IPS-15b (cell line): ENCODE measurements around the gene EFCAB12.

Source experiments
- H3K27me3 ChIP-seq: one replicate; pipeline ENCODE4 v1.6.1; 2013; ENCODE audit warnings: low read length; ENCODE audit not compliant: control insufficient read depth, insufficient read depth
- H3K36me3 ChIP-seq: one replicate; pipeline ENCODE4 v1.6.1; 2013; ENCODE audit warnings: low read length; ENCODE audit not compliant: control insufficient read depth, insufficient read depth
- H3K4me1 ChIP-seq: one replicate; pipeline ENCODE4 v1.6.1; 2013; ENCODE audit warnings: mild to moderate bottlenecking, low read length; ENCODE audit not compliant: control insufficient read depth, insufficient read depth
- H3K4me3 ChIP-seq: one replicate; pipeline ENCODE4 v1.5.1; 2013; ENCODE audit warnings: low read depth, low read length
- H3K9ac ChIP-seq: one replicate; pipeline ENCODE4 v1.6.1; 2013; ENCODE audit warnings: low read depth, mild to moderate bottlenecking, low read length
- H3K9me3 ChIP-seq: one replicate; pipeline ENCODE4 v1.6.1; 2013; ENCODE audit warnings: mild to moderate bottlenecking, low read length; ENCODE audit not compliant: control insufficient read depth, insufficient read depth

Gene EFCAB12

DNA sequence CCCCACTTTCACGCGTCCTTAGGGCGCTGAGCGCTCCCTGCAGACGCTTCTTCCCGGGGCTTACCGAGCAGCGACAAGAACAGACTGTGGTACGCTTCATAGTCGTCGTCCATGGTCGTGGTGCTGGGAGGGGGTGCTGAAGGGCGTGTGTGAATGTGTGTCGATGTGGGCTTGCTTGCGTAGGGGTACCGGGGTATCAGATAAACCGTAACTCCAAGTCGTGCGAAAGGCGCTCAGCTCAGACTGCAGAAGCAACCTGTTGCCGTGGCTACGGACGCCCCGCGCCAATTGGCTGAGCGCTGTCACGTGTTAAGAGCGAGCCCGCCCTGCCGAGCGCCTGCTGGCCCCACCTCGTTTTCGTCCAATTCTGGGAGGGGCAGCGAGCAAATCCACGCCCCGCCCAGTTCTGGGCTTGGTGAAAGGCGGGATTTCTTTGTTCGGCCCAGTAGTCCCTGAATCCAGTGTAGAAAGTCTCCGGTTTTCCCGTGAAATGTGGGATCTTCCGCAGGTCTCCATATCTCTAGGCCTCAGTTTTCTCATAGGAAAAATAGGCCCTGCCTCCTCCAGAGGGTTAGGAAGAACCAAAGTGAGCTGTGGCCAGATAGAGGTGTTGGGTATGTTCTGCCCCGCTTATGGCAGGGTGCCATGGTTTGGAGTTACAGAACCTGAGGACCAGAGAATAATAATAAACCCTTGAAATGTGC is at the start of gene EFCAB12:
TSS of gene EFCAB12 (minus strand) at position 261 of the 704 bp plus-strand sequence. CDS start at position 113, 148 bp downstream.
- peak within 1 kb of the TSS; percentile 66 for H3K9ac ChIP-seq
- H3K4me3 ChIP-seq, result peak within 1 kb of the TSS; percentile 90
- peaks cover 16% of the 10 kb centered on the region for H3K36me3 ChIP-seq
- peaks cover 13% of the 10 kb centered on the region for H3K27me3 ChIP-seq
- peaks cover 26% of the 10 kb centered on the region for H3K4me1 ChIP-seq
- H3K9me3 ChIP-seq, result no peaks in the 10 kb centered on the region

DNA sequence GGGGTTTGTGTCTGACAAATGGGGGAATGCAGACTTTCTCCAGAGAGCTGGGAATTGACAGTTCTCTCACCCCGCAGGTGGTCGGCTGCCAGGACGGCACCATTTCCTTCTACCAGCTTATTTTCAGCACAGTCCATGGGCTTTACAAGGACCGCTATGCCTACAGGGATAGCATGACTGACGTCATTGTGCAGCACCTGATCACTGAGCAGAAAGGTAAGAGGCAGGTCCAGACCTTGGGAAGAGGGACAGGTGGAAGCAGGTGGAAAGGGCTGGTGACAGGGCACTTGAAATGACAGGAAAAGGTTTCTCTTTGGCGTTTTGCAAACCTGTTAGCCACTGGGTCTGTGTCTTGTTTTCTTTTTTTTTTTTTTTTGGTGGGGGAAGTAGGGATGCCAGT is 48.1 kb upstream of the EFCAB12 start:
- Histone ChIP-seq H3K36me3 (peaks cover 18% of the 10 kb centered on the region), H3K27me3 (no peaks in the 10 kb centered on the region)

DNA sequence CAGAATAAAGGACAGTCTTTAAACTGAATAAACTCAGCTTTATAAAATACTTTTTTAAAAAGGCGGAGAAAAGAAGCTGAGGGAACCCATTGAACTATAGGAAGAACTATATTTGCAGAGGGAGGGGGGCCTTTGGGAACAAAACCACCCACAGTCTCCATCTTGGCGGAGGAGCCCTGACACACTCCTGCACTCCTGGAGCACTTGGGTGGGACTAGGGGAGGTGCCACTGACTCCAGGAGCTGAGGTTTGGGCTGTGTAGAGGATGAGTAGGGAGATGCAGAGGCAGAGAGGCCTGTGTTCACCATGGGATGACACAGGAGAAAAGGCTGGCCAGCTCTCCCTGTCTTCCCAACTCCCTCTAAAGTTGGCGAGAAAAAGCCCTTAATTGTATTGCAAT is 47.4 kb upstream of the EFCAB12 start:
- no peaks in the 10 kb centered on the region for H3K9me3 ChIP-seq
- H3K4me3 ChIP-seq, result no peak overlapping the region
- peaks cover 18% of the 10 kb centered on the region for H3K36me3 ChIP-seq
- H3K4me1 ChIP-seq, result no peaks in the 10 kb centered on the region
- H3K27me3 ChIP-seq, result no peaks in the 10 kb centered on the region
- no peak overlapping the region for H3K9ac ChIP-seq

More for the DNA sequence above, 48.1 kb upstream of the EFCAB12 start:
- no peaks in the 10 kb centered on the region for H3K4me1 ChIP-seq
- H3K9me3 ChIP-seq, result no peaks in the 10 kb centered on the region
- H3K4me3 ChIP-seq, result no peak overlapping the region
- no peak overlapping the region for H3K9ac ChIP-seq

DNA sequence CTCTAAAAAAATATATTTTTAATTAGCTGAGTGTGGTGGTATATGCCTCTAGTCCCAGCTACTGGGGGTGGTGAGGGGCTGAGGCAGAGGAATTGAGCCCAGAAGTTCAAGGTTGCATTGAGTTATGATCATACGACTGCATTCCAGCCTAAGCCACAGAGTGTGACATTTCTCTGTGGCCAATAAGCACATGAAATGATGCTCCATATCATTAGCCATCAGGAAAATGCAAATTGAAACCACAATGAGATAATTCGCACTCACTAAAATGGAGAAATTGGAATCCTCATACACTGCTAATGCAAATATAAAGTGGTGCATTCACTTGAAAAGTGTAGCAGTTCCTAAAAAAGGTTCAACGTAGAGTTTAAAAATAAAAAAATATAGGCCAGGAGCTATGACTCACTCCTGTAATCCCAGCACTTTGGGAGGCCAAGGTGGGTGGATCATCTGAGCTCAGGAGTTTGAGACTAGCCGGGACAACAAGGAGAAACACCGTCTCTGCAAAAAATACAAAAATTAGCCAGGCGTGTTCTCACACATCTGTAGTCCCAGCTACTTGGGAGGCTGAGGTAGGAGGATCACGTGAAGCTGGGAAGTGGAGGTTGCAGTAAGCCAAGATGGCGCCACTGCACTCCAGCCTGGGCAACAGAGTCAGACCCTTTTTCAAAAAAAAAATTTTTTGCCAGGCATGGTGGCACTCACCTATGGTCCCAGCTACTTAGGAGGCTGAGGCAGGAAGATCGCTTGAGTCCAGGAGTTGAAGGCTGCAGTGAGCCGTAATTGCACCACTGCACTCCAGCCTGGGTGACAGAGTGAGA is 46.8 kb upstream of the EFCAB12 start:
- Histone ChIP-seq H3K4me3 (no peak overlapping the region), H3K4me1 (no peaks in the 10 kb centered on the region), H3K27me3 (no peaks in the 10 kb centered on the region), H3K9ac (no peak overlapping the region), H3K36me3 (peaks cover 14% of the 10 kb centered on the region), H3K9me3 (no peaks in the 10 kb centered on the region)

DNA sequence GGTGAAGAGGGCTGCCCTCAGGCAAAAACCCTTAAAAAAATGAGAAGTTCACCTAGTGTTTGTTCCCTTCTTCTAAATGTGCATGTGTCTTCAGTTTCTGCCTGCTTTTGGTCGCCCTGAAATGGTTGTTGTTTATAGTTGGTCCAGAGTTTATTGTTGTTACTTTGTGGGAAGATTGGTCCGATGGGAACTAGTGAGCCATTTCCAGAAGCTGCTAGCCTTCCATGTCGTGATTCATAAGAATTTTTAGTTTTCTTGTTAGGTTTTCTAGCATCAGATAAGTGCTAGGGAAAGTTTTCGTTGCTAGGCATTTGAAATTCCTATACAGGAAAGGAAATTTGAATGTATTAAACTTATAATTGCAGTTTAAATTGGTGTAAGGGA is 45.3 kb upstream of the EFCAB12 start:
- Histone ChIP-seq H3K36me3 (peaks cover 8% of the 10 kb centered on the region), H3K4me3 (no peak overlapping the region), H3K4me1 (no peaks in the 10 kb centered on the region), H3K9me3 (no peaks in the 10 kb centered on the region), H3K27me3 (no peaks in the 10 kb centered on the region), H3K9ac (no peak overlapping the region)

DNA sequence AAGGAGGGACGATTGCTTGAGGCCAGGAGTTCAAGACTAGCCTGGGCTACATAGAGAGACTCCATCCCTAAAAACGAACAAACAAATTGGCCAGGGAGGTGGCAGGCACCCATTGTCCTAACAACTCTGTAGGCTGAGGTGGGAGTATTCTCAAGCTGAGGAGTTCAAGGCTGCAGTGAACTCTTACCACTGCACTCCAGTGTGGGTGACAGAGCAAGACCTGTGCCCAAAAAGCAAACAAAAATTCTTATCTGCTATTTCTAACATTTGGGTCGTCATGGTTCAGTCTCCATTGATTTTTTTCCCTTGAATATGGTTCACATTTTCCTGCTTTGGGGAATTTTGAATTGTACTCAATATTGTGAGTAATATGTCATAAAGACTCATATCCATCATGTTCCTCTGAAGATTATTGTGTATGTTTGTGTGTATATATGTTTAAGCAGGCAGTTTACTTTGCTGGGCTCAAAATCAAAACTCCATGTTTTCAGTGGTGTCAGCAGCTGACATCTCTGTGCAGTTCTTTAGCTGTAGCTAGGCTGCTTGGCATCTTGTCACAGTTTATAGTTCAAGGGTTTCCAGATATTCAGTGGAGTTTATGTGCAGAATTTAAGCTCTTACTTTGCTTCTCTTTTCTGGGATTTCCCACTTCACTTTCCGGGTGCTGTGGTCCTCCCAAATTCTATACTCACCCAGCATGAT is 44.8 kb upstream of the EFCAB12 start:
- Histone ChIP-seq H3K9me3 (no peaks in the 10 kb centered on the region), H3K27me3 (no peaks in the 10 kb centered on the region), H3K4me1 (no peaks in the 10 kb centered on the region), H3K4me3 (no peak overlapping the region), H3K36me3 (peaks cover 8% of the 10 kb centered on the region), H3K9ac (no peak overlapping the region)

DNA sequence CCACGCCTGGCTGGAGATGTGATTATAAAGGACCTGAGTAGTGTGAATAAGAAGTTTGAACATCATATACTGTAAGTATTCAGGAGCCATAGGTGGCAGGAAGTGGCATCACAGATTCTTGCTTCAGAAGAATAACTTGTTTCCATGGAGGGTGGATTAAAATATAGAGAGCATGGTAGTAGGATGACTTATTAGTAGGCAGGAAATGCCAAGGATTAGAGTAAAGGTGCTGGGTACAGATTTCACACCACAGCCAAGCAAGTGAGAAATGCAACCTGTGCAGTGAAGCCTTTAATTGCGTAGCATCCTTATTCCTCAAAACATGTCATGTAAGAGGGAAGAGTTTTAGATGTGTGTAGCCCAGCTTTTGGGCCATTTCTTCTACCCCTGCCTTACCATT is 42.4 kb upstream of the EFCAB12 start:
- H3K4me3 ChIP-seq, result no peak overlapping the region
- no peaks in the 10 kb centered on the region for H3K27me3 ChIP-seq
- no peaks in the 10 kb centered on the region for H3K9me3 ChIP-seq
- no peaks in the 10 kb centered on the region for H3K4me1 ChIP-seq
- H3K36me3 ChIP-seq, result peaks cover under 1% of the 10 kb centered on the region
- H3K9ac ChIP-seq, result no peak overlapping the region

GRCh38 chr3:129469026-129469425 is 40.6 kb upstream of the EFCAB12 start:
- H3K4me1 ChIP-seq, result no peaks in the 10 kb centered on the region
- H3K9ac ChIP-seq, result no peak overlapping the region
- H3K27me3 ChIP-seq, result no peaks in the 10 kb centered on the region
- no peaks in the 10 kb centered on the region for H3K9me3 ChIP-seq
- H3K36me3 ChIP-seq, result peaks cover 3% of the 10 kb centered on the region
- H3K4me3 ChIP-seq, result no peak overlapping the region

DNA sequence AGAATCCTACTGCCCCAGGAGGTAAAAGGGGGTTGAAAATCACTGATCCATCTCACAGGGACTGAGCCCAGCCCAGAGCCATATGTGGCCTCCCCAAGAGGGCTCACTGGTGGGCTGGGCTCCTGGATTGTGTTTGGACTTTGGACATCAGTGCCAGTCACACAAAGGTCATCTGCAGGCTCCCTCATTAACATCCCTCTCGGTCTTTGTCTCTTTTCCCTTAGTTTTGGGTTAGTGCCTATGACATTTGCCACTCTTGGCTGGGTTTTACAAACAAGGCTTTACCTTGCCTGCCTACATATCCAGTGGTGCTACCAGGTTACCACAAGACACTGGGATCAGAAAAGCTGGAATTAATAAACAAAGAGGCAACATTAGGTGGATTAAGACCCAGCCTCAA is 39.5 kb upstream of the EFCAB12 start:
- Histone ChIP-seq H3K36me3 (peaks cover 9% of the 10 kb centered on the region), H3K9ac (no peak overlapping the region), H3K9me3 (no peaks in the 10 kb centered on the region), H3K27me3 (no peaks in the 10 kb centered on the region), H3K4me1 (no peaks in the 10 kb centered on the region), H3K4me3 (no peak overlapping the region)

- H3K36me3 ChIP-seq, result peaks cover 11% of the 10 kb centered on the region
- H3K9me3 ChIP-seq, result no peaks in the 10 kb centered on the region
- no peak overlapping the region for H3K4me3 ChIP-seq
- H3K4me1 ChIP-seq, result no peaks in the 10 kb centered on the region
- H3K27me3 ChIP-seq, result no peaks in the 10 kb centered on the region
- H3K9ac ChIP-seq, result no peak overlapping the region
These were observed 35.3 kb upstream of the EFCAB12 start for GRCh38 chr3:129463716-129464115.

DNA sequence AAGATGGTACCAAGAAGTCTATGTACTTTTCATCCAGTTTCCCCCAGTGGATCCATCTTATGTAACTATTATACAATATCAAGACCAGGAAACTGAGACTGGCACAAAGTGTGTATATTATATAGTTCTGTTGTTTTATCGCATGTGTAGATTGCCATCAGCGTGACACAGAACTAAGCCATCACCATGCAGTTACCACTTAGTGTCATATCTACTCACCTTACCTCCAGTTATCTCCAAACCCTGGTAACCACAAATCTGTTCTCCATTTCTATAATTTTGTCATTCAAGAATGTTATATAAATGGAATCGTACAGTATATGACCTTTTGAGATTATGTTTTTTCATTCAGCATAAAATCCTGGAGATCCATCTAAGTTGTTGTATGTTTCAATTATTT is 34.7 kb upstream of the EFCAB12 start:
- H3K4me3 ChIP-seq, result no peak overlapping the region
- H3K9me3 ChIP-seq, result no peaks in the 10 kb centered on the region
- H3K36me3 ChIP-seq, result peaks cover 11% of the 10 kb centered on the region
- no peaks in the 10 kb centered on the region for H3K27me3 ChIP-seq
- no peak overlapping the region for H3K9ac ChIP-seq
- H3K4me1 ChIP-seq, result no peaks in the 10 kb centered on the region
